EH (cell line): ENCODE data around the gene FAM181B.
A peak's percentile ranks its signal among the peaks of the same experiment; 100 is the strongest.

Experiments used
- DNase-seq: peaks from one replicate; pipeline ENCODE4 v3.0.0-alpha.2; 2015; ENCODE audit warnings: low read depth

FAM181B gene

DNA sequence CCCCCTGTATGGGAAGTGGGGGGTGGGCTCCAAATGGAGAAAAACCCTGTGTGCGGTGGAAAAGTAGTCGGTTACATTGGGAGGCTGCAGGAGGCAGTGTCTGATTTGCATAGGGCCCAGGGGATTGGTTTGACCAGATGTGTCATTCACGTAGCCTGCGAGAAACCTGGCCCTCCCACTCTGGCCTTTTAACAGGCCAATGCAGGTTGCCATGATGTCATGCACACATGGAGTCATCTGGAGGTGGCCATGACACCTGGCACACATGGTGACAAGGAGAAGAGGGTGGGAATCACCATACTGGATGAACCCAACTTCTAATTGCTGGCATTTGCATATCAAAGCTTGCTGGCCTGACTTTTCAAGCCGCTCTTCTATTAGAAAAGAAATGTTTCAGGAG, 50.6 kb downstream of the FAM181B start:
- no peak for DNase-seq

DNA sequence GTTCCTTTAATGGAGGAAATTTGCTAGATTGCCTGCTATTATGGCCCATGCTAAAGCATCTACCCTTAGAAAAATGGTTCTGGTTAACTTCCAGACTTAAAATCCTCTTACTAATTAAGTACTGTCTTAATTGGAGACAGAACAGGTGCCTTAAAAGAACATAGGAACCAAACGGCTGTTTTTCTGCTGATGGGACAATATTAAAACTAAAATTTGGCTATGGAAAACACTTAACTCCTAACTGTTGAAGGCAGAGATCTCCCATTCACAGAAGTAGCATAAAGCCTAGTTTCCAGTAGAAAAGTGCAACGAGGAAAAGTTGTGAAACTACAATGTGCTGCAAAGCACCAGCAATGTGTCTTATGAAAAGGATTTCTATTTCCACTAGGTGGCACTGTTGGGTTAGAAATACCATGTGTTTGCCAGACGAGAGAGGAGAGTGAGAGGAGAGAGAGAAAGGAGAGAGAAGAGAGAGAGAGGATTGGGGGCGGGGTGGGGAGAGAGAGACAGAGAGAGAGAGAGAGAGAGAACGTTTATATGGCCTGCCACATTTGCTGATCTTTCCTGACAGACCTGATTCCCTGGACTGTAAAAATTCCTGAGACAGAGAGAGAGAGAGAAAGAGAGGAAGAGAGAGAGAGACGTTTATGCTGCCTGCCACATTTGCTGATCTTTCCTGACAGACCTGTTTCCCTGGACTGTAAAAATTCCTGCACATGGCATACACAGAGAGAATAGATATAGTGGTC, 51.5 kb downstream of the FAM181B start:
- DNase-seq: peak; percentile 70

DNA sequence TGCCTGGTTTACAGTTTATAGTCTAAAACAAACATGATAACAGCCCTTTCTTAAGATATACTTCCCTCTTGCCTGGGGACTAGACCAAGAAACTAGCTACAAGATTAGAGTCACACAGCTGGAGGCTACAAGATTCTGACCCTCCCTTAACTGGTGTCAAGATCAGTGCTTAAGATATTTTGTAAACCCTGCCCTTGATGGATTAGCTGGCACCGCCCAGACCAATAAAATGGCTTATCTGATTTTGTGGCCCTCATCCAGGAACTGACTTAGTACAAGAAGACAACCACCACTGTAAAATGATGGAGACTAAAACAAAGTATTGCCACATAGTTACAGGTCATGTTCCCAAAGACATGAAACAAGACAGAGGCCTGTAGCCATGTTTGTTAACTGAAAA, 53.4 kb downstream of the FAM181B start:
- DNase-seq: peak; percentile 22
